ENCODE measurements around the gene HYOU1. TPM values are rescaled to one million over a fixed set of nuclear protein-coding genes. Genes with fewer than 3 reads are reported as not detected.
A peak's percentile ranks its signal among the peaks of the same experiment; 100 is the strongest.

The HYOU1 gene
- total and polyA plus RNA-seq, 2 experiments from 2014 or later: 122 to 168 TPM

DNA sequence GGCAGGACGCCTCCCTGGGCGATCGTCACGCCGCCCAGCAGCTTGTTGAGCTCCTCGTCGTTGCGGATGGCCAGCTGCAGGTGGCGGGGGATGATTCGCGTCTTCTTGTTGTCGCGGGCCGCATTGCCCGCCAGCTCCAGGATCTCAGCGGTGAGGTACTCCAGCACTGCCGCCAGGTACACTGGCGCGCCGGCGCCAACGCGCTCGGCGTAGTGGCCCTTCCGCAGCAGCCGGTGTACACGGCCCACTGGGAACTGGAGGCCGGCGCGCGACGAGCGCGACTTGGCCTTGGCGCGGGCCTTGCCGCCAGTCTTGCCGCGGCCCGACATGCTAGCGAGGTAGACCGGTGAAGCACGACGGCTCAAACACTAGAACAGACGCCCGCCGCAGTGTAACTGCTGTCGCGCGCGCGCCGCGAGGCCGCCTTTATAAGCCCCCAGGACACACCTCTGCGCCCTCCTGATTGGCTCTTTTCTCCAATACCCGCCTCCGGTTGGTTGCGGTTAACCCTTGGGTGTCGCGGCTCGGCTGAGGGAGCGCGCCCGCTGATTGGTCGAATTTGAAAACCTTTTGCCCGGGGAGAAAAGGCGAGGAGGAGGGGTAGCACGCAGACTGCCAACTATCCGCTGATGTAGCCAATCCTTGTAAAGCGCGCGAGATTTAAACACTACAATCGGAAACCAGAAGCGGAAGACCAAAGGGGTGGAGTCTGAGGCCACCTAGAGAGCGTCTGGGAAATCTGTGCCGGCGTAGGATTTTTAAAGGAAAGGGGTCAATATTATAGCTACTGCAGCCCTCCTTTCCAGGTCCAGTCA lies 38.3 kb upstream of the HYOU1 start:
- Histone ChIP-seq H3K4me1 (ENCODE audit: insufficient read depth) (peaks cover 17% of the 10 kb centered on the region), H3K9me2 (replicated peaks; ENCODE audit: insufficient read depth) (no peaks in the 10 kb centered on the region), H3K9me3 (ENCODE audit: low read depth) (no peaks in the 10 kb centered on the region), H3K4me2 (peak overlapping the region; percentile 84), H3K27me3 (no peaks in the 10 kb centered on the region), H3K4me3 (peak overlapping the region; percentile 31), H3K27ac (peak overlapping the region; percentile 96), H3K36me3 (replicated peaks; ENCODE audit: insufficient read depth, low read depth) (no peaks in the 10 kb centered on the region), H2AFZ (peak overlapping the region; percentile 73), H4K20me1 (ENCODE audit: insufficient read depth, poor library complexity, severe bottlenecking) (peaks cover 6% of the 10 kb centered on the region), H3K79me2 (peaks cover 44% of the 10 kb centered on the region)
- TF ChIP-seq CTCF (IDR thresholded peaks at IDR 0.05; ENCODE audit: poor library complexity) (peak; percentile 4), EZH2 (IDR thresholded peaks at IDR 0.05; ENCODE audit: borderline replicate concordance) (no peak), EZH2phosphoT487 (IDR thresholded peaks at IDR 0.05; ENCODE audit: low read depth, severe bottlenecking, unreplicated experiment) (no peak)
- WGBS (ENCODE audit: low lambda C conversion rate, missing lambda C conversion rate): 1% methylated on average over 79 of the region's 79 CpGs
- DNase-seq (ENCODE audit: low spot score): peak; percentile 99

DNA sequence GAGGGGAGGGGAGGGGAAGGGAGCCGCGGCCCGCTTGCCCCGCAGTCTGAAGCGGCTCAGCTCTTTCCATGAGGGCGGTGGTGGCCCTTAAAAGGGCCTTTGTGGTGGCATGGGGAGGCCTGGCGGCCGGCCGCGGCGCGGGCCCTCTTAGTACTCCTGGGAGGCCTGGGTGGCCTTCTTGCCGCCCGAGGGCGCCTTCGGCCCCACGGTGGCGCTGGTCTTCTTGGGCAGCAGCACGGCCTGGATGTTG lies 37.7 kb upstream of the HYOU1 start:
- Histone ChIP-seq H3K4me1 (ENCODE audit: insufficient read depth) (peaks cover 17% of the 10 kb centered on the region), H3K36me3 (replicated peaks; ENCODE audit: insufficient read depth, low read depth) (no peaks in the 10 kb centered on the region), H3K4me2 (peak overlapping the region; percentile 84), H2AFZ (peak overlapping the region; percentile 73), H3K9me2 (replicated peaks; ENCODE audit: insufficient read depth) (no peaks in the 10 kb centered on the region), H3K9me3 (ENCODE audit: low read depth) (no peaks in the 10 kb centered on the region), H3K4me3 (peak overlapping the region; percentile 31), H4K20me1 (ENCODE audit: insufficient read depth, poor library complexity, severe bottlenecking) (peaks cover 6% of the 10 kb centered on the region), H3K27me3 (no peaks in the 10 kb centered on the region), H3K79me2 (peaks cover 40% of the 10 kb centered on the region), H3K27ac (peak overlapping the region; percentile 96)
- DNase-seq (ENCODE audit: low spot score): peak; percentile 93
- 0% methylated on average over 13 of the region's 19 CpGs for WGBS (ENCODE audit: low lambda C conversion rate, missing lambda C conversion rate)
- no peak for TF ChIP-seq EZH2phosphoT487 (IDR thresholded peaks at IDR 0.05; ENCODE audit: low read depth, severe bottlenecking, unreplicated experiment)
- TF ChIP-seq EZH2 (IDR thresholded peaks at IDR 0.05; ENCODE audit: borderline replicate concordance): no peak
- peak; percentile 68 for TF ChIP-seq CTCF (IDR thresholded peaks at IDR 0.05; ENCODE audit: poor library complexity)

GRCh38 chr11:119093942-119094815 lies 37.2 kb upstream of the HYOU1 start:
- H3K9me2 ChIP-seq (replicated peaks; ENCODE audit: insufficient read depth): no peaks in the 10 kb centered on the region
- TF ChIP-seq EZH2phosphoT487 (IDR thresholded peaks at IDR 0.05; ENCODE audit: low read depth, severe bottlenecking, unreplicated experiment) (no peak), EZH2 (IDR thresholded peaks at IDR 0.05; ENCODE audit: borderline replicate concordance) (no peak), CTCF (IDR thresholded peaks at IDR 0.05; ENCODE audit: poor library complexity) (no peak)

More at GRCh38 chr11:119093942-119094815, 37.2 kb upstream of the HYOU1 start:
- peak overlapping the region; percentile 73 for H2AFZ ChIP-seq
- H3K4me3 ChIP-seq: peak overlapping the region; percentile 31
- DNase-seq (ENCODE audit: low spot score): peak; percentile 62
- H3K27me3 ChIP-seq: no peaks in the 10 kb centered on the region
- H4K20me1 ChIP-seq (ENCODE audit: insufficient read depth, poor library complexity, severe bottlenecking): peaks cover 6% of the 10 kb centered on the region
- WGBS (ENCODE audit: low lambda C conversion rate, missing lambda C conversion rate): 1% methylated on average over 61 of the region's 81 CpGs
- peak overlapping the region; percentile 84 for H3K4me2 ChIP-seq
- H3K27ac ChIP-seq: peak overlapping the region; percentile 96
- peaks cover 39% of the 10 kb centered on the region for H3K79me2 ChIP-seq
- H3K36me3 ChIP-seq (replicated peaks; ENCODE audit: insufficient read depth, low read depth): no peaks in the 10 kb centered on the region
- H3K4me1 ChIP-seq (ENCODE audit: insufficient read depth): peaks cover 17% of the 10 kb centered on the region
- H3K9me3 ChIP-seq (ENCODE audit: low read depth): no peaks in the 10 kb centered on the region
